Stimulated activated naive CD4-positive, alpha-beta T cell (primary cell): Measurements from ENCODE around the gene CDH13.

Experiments used
- DNase-seq, 6 experiments: peaks; one replicate each; lab custom pipeline; 2025; lab: John Stamatoyannopoulos, UW

Gene CDH13

GRCh38 chr16:83768986-83769385 lies 1142.2 kb downstream of the CDH13 start:
- no peak for DNase-seq

DNA sequence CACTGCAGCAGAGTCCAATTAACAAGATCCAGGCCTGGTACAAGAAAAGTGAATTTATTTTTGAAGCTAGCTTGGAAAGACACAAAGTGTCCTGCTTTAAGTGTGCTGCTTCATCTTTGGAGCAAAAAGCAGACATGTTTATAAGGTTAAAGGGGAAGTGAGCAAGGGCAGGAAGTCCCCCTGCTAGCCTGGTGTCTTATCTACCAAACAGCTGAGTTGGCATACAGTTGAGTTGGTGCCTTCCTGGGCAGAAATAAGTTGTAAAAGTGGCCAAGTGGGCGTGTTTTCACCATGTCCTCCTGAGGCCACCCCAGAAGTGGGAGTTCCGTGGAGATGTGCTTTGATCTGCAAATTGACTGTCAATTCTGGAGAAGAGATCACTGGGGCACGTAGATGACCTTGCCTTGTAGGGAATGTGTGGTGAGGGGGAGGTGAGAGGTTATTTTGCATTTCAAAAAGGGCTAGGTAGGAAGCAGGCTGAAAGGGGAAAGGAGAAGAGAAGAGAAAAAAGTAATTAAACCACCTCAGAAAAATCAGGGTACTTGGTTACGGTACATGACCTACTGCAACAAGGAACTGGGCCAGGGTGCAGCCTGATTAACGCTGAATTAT lies 1142.7 kb downstream of the CDH13 start:
- DNase-seq, result no peak

DNA sequence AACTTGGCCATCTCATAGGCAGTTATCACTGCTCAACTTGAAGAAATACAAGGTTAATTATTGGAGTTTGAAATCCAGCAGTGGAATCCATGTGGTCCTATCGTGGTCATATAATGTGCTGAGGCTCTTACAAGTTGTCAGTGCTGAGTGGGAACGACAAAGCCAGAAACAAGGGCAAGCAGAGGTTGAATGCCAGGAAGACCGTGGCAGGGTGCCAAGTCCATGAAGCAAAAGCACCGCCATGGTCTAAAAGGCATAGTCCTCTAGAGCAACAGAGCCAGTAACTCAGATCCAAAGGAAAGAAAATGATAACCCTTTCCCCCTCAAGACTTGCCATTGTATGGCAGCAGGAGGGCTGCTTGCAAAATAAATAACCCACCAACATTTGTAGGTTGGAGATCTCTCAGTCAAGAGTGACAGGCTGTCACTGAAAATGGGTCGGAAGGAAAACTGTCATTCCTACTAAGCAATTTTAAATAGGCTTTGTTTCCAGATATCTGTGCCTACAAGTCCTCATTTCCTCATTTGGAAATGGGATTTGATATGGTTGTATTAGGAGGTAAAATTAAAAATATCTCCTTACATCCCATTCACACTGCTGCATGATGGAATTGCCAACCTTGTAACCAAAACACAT lies 1144.7 kb downstream of the CDH13 start:
- no peak for DNase-seq

DNA sequence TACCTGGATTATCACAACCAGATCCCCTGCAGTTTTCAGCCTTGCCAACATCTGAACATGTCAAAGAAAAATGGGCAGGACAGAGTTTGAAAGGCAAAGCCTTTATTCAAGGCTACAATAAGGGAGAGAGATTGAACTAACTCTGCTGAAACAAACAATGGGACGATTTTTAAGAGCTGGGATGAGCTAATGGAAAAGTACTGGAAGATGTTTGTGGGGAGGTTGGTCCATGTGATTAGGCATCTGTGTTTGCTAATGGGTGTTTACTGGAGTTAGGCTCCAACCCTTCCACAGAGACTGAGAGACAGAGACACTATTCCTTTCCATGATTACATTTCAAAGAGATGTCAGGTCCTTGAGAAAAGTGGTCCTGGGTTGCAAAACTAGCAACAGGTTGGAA lies 1146.0 kb downstream of the CDH13 start:
- no peak for DNase-seq

GRCh38 chr16:83774066-83774465 lies 1147.3 kb downstream of the CDH13 start:
- no peak for DNase-seq

DNA sequence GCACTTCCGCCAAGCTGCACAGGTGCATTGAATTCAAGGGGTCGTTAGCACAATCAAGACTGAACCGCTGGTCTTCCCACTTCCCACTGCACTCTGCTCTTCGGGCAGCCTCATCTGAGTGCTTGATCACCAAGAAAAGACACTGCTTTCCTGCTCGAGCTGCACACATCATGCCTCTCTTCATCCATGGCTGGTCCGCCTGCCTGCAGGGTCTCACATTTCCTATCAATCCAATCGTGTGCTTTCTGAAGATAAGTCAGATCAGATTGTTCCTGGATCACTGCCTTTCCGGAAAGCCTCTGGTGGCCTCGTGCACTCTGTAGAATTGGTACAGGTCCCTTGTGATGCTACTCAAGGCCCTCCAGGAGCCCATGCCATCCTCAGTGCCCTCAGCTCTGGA lies 1150.2 kb downstream of the CDH13 start:
- DNase-seq, result no peak

DNA sequence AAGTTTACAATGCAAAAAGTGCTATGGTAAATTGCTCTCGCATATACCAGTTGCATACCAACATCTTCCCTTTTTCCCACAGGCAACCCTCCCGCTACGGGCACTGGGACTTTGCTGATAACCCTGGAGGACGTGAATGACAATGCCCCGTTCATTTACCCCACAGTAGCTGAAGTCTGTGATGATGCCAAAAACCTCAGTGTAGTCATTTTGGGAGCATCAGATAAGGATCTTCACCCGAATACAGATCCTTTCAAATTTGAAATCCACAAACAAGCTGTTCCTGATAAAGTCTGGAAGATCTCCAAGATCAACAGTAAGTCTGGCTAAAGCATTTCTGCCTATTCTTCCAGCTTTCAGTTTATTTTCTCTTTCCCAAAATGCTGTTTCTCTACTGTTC lies 1153.1 kb downstream of the CDH13 start:
- DNase-seq, result no peak

DNA sequence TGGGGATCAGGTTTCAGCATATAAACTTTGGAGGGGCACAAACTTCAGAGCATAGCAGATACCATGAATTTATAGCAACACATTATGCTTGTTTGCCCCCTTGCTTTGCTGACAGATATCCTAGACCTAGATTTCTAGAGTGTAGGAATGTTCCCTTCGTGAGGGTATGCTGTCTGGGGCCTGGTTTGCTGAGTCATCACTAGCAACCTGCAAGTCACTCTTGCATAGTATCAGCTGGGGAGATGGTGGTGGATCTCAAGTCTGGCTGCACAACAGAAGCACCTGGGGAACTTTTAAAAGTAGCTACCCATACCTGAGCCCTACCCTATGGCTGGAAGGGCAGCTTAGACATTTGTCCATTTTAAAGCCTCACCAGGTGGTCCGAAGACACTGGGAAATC lies 1158.7 kb downstream of the CDH13 start:
- DNase-seq, result no peak

GRCh38 chr16:83789642-83790401 lies 1163.1 kb downstream of the CDH13 start:
- DNase-seq, result no peak

DNA sequence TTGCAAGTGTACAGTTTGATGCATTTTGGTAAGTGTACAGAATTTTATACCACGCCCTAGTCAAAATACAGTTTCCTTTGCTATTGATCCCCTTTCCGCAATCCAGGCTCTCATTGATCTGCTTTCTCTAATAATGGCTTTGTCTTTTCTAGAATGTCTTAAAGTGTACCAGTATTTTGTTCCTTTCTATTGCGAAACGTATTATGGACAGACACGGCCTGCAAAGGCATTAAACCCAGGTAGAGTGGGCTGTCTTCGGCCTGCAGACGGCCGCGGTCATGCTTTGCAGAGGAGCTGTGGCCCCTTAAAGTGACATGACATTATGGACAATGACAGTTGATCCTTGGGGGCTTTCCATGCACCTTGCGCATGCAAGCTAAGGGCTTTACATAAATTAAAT lies 1165.1 kb downstream of the CDH13 start:
- DNase-seq, result no peak

- DNase-seq, result no peak
These were observed 1165.6 kb downstream of the CDH13 start for GRCh38 chr16:83792391-83792790.

DNA sequence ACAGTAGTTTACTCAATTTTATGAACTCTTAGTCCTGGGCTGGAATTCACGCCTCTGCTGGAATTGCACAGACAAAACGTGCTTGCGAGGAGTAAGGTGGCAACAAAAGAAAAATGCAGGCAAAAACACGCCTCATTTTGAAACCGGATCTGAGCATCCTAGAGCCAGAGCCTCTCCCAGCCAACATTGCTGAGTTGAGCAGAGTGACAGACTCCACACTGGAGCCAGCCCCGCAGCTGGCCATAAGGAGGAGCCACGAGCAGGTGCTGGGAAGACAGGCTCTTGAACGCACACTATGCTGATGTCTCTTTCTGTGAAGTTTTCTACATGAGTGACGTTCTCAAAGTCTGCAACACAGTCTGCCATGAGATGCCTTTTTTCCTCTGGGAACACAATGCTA lies 1166.4 kb downstream of the CDH13 start:
- no peak for DNase-seq

DNA sequence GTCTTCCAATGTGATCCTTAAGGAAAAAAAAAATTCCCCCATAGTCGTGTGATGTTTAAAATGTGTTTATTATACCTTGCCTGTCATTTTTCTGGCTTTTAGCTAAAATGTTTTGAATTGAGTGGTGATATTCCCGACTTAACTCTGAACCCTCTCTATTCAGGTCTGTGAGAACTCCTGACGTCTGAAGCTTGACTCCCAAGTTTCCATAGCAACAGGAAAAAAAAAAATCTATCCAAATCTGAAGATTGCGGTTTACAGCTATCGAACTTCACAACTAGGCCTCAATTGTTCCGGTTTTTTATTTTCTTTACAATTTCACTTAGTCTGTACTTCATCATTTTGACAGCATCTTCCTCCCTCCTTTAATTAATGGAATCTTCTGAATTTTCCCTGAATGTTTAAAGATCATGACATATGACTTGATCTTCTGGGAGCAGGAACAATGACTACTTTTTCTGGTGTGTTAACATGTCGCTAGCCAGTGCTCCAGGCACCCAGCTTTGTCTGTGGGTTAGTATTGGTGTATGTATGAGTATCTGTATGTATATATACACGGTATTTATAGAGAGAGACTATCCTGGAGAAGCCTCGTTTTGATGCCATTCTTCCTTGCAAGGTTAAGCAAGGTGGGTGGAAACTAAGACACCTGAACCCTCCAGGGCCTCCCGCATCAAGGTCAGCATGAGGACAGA lies 1168.2 kb downstream of the CDH13 start:
- DNase-seq, result no peak

GRCh38 chr16:83797013-83797412 lies 1170.2 kb downstream of the CDH13 start:
- DNase-seq, result no peak

GRCh38 chr16:83799336-83799735 lies 1172.6 kb downstream of the CDH13 start:
- DNase-seq, result no peak

- no peak for DNase-seq
These were observed 1175.4 kb downstream of the CDH13 start for GRCh38 chr16:83802135-83802534.

- no peak for DNase-seq
These were observed 1175.9 kb downstream of the CDH13 start for GRCh38 chr16:83802554-83803205.

DNA sequence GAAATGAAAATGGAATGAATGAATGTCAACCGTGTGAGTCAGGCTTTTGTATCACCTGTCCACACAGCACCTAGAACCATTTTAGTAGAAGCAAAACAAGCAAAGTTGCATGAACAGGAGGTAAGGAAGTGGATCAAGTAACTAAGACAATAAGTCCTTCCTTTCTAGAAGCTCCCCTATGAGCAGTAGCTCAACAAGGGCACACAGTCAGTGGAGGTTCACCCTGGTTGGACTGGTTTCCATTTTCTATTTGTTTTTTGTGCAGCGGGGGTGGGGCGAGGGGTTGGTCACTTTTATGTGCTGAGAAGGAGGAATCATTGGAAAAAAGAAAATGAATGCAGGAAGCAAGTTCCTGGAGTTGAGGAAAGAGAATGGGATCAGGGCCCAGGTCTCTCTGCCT lies 1177.0 kb downstream of the CDH13 start:
- no peak for DNase-seq

GRCh38 chr16:83804366-83804765 lies 1177.6 kb downstream of the CDH13 start:
- no peak for DNase-seq

- no peak for DNase-seq
These were observed 1179.3 kb downstream of the CDH13 start for GRCh38 chr16:83806036-83806435.

GRCh38 chr16:83806731-83807130 lies 1180.0 kb downstream of the CDH13 start:
- DNase-seq, result no peak

- no peak for DNase-seq
These were observed 1180.5 kb downstream of the CDH13 start for GRCh38 chr16:83807327-83807709.
